Measurements from ENCODE around the gene CRACR2B. TPM values are rescaled to one million over a fixed set of nuclear protein-coding genes. Genes with fewer than 3 reads are reported as not detected.

The CRACR2B gene
- total and polyA plus RNA-seq, 2 donors (not counting 1 experiment from before 2014, with no cell fraction given), result 9.7 to 67.7 TPM

GRCh38 chr11:803770-804598 lies 23.7 kb upstream of the CRACR2B start:
- peak overlapping the region; percentile 71 for H3K9ac ChIP-seq (ENCODE audit: low read length)
- peak overlapping the region; percentile 81 for H3K27ac Mint-ChIP-seq
- H4K20me1 ChIP-seq (ENCODE audit: control insufficient read depth, insufficient read depth, low read length, poor library complexity, severe bottlenecking), result peaks cover 39% of the 10 kb centered on the region
- no peaks in the 10 kb centered on the region for H3K27me3 ChIP-seq (replicated peaks in 1 of 4; ENCODE audit: control extremely low read depth in 1 of 4, control insufficient read depth in 3 of 4, insufficient read depth in 4 of 4, low read length in 3 of 4)
- ChIA-PET POLR2A (interaction anchor here (0.7 to 1.3 kb wide), 2 partner anchors 8 to 268 kb away, joined by 3 to 4 read pairs; partner anchors contain the start of gene HRAS), CTCF (interaction anchor here (0.8 to 1.1 kb wide), 2 partner anchors 78 to 121 kb away, joined by 3 to 4 read pairs; partner anchors contain the start of gene AP2A2)
- no peak for DNase-seq
- H2AFZ ChIP-seq (ENCODE audit: insufficient read depth, low read depth, low read length, poor library complexity, severe bottlenecking), result peak overlapping the region; percentile 74
- peak overlapping the region in 4 of 5 experiments; percentile 62 to 71 (median 71) for H3K4me3 ChIP-seq (ENCODE audit: control extremely low read depth in 1 of 5, extremely low read depth in 1 of 5, insufficient read depth in 1 of 5, low read depth in 2 of 5, low read length in 4 of 5)
- H3K9me3 ChIP-seq (ENCODE audit: control extremely low read depth in 1 of 3, control insufficient read depth in 2 of 3, insufficient read depth in 1 of 3, low read length in 2 of 3), result no peaks in the 10 kb centered on the region
- peak overlapping the region; percentile 20 to 75 for H3K27ac ChIP-seq (ENCODE audit: low read length in 2 of 2)
- intact Hi-C loops (cut with micrococcal nuclease), result loop anchor here (2.0 kb wide), 1 partner anchor 187 kb away; no protein-coding TSS in a partner anchor
- H3K4me3 Mint-ChIP-seq, result peak overlapping the region; percentile 80
- H3K27me3 Mint-ChIP-seq, result no peaks in the 10 kb centered on the region
- H3K9me3 Mint-ChIP-seq (ENCODE audit: insufficient read depth), result no peaks in the 10 kb centered on the region
- H3K36me3 ChIP-seq (replicated peaks in 1 of 2; ENCODE audit: control extremely low read depth in 1 of 2, control insufficient read depth in 1 of 2, extremely low read depth in 1 of 2, insufficient read depth in 2 of 2, low read length in 1 of 2), result peaks cover 0 to 9% of the 10 kb centered on the region in 2 experiments
- peak overlapping the region; percentile 97 for H3K4me2 ChIP-seq (replicated peaks; ENCODE audit: low read depth, low read length, poor library complexity, severe bottlenecking)
- 61% methylated on average over 26 of the region's 26 CpGs for WGBS (ENCODE audit: insufficient coverage)
- ATAC-seq (ENCODE audit: low read depth), result no peak
- H3K79me2 ChIP-seq (ENCODE audit: control insufficient read depth, insufficient read depth, low read length), result peaks cover 61% of the 10 kb centered on the region
- H3K4me1 ChIP-seq (ENCODE audit: control insufficient read depth in 2 of 2, insufficient read depth in 2 of 2, low read length in 2 of 2), result peaks cover 16 to 31% of the 10 kb centered on the region in 2 donors
- no peak for TF ChIP-seq CTCF (IDR thresholded peaks at IDR 0.05)
- TF ChIP-seq EZH2 (IDR thresholded peaks at IDR 0.05; ENCODE audit: borderline replicate concordance, insufficient read depth, low read depth, low read length, poor library complexity, severe bottlenecking), result no peak
- peaks cover 19% of the 10 kb centered on the region for H3K4me1 Mint-ChIP-seq
